ENCODE data around the gene RPS21.
"Not testable (repeated sequence)": the region's sequence is repeated elsewhere in the genome, so short reads cannot be mapped to it uniquely, and the experiment has no call there.

Gene RPS21

DNA sequence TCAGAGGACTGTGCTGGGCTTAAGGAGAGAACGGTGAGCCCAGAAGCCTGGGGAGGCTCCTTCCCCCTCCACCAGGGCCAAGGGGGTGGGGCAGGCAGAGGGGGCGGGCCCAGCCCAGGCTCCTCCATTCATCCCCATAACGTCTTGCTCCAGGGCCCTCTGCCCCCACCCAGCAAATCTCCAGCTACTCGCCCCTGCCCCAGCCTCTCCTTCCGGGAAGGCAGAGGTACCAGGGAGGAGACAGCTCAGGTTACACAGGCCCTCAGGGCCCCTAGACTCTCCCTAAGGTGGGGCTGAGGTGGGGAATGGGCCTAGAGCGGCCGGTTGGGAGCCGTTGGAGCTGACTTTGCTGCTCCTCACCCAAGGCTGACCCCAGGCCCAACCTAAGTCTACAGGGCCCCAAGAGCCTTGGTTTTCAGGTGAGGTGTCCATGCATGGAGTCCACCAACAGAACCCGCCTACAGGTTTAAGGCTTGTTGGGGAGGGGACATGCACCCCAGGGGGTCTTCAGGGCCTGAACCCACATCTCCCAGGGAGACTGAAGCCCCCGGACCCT, 21.0 kb upstream of the RPS21 start:
- no peak for DNase-seq (ENCODE audit: low read depth)

DNA sequence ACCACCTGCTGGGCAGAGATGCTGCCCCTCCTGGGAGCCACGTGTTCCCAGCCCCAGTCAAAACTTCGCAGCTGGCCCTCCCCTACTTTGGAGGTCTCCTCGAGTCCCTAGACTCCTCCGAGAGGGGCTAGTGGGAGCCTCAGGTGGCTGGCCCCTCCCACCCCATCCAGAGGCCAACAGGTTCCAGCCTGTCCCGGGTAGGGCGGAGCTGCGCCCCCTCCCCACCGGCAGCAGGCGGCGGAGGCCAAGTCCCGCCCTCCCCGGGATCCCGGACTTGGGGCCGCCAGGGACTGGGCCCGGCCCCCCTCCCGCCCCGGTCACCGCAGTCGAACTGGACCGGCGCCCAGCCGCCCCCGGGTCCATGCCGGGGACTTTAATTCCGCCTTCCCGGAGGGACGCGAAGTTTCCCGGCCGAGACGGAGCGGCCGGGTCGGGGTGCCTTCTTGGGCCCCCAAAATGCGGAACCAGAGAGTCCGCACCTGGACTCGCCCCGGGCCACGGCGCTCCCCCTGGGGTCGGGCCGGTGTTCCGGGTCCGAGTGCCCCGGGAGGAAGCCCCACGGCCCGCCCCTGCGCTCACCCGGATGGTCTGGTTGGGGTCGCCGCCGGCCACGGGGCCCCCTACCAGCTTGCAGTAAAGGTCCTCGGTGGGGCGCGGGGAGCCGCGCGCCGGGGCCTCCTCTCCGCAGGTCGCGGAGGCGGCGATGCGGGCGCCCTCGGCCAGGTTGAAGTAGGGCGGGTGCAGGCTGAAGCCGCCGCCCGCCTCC, 20.4 kb upstream of the RPS21 start:
- no peak for DNase-seq (ENCODE audit: low read depth)

DNA sequence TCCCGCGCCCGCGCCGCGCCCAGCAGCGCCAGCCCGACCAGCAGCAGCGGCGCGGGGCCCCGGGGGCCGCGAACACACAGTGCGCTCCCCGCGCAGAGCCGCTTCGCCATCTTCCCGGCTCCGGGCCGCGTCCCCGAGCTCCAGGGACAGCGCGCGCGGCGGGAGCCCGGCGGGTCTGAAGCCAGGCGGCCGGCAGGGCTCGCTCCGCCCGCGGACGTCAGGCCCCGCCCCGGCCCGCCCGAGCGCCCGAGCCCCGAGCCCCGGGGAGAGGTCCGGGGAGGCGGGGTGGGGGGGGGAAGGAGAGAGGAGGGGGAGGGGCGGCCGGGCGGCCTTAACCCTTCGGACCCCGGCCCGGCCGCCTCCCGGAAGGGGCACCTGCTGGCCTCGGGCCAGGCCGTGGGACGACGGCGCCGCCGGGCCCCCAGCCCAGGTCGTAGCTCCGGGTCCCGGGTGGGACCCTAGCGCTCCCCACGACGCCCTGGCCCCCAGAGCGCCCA, 19.7 kb upstream of the RPS21 start, which contains the start of gene LAMA5:
LAMA5 (minus strand) TSS at position 177 of the 497 bp plus-strand sequence; CDS start at position 110, 67 bp downstream.
- no peak for DNase-seq (ENCODE audit: low read depth)

DNA sequence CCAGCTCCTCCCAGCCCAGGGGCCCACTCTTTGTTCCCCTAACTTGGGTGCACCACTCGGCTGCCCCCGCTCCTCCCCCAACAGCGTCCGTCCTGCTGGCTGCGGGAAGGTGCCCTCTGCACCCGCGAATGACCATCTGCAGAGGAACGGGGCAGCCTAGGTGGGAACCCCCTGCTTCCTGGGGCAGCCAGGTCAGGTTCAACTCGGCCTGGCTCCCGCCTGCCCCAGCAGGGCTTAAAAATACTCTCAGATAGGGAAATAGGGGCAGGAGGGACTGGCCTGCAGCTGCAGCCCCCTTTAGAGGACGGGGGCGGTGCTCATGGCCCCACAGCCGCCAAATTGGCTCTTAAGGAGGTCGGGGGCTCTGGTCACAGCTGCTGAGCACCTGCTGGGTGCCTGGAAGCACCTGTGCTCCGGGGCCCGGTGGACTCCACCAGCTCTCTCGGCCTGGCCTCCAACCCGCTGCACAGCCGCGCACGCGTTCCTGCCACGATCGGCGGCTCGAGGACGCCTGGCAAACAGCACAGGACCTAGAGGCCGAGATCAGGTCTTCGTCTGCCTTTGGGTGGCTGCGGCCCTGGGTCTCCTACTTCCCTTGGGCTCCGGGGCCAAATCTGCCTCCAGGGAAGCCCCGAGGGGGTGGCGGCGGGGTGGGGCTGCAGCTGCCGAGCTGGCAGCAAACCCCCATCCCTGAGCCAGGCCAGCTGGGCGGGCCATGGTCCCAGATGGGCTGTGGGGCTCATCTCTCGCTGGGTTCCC, 19.1 kb upstream of the RPS21 start:
- DNase-seq (ENCODE audit: low read depth), result no peak

DNA sequence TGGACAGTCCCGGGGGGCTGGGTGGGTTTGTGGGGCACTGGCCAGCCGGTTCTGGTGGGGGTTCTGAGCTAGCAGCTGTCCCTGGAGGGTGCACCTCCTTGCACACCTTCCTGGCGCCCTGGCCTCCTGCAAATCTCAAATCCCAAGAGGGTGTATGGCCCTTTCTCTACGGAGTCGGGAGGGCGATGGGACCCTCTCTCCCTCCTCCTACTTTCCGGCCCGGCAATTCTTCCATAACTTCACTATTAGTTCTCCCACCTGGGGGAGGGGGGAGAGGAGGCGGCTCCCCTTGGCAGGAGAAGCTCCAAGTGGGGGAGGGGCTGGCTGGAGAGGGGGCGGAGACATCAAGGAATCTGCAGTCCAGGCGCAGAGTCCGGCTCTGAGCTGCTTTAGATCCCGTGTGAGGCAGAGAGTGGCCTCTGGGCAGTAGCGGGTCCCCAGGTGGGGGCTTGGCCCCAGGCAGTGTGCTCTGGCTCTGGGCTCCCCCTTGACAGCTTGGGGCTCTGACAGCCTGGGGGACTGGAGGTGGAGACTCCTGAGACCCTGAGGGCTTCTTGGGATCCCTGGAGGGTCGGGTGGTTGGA, 18.4 kb upstream of the RPS21 start:
- DNase-seq (ENCODE audit: low read depth), result no peak

DNA sequence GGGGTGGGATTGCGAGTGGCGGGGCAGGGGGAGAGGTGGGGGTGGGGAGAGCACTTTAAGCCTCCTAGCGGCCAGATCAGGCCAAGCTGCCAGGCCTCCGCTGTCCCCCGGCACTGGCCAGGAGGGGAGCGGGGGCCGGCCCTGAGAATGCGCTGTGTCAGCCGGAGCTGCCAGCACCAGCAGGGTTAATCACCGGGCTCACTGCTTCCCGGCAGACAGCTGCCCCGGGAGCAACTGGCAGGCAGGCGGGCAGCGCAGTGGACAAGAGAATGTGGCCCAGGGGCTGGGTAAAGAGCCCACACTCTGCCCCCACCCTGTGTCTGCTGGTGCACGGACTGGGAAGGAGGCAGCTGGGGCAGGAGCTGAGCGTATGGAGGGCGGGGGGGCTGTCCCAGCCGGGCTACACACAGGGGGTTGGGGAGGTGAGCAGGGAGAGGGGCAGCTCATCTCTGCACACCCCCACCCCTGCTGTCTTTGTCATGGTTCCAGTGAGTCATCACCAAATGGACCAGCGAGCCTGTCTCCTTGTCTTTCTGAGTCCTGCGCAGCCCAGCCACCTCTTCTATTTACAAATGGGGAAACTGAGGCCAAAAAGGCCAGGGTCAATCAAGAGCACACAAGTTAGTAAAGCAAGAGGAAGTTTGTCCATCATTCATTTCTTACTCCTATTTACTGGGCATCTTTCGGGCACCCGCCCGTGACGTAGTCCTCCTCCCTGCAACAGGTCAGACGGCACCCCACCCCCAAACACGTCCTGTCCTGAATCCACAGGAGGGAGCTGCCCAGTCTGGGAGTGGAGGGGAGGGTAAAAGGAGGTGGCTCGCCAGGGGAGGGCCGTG, 17.7 kb upstream of the RPS21 start:
- DNase-seq (ENCODE audit: low read depth), result no peak

DNA sequence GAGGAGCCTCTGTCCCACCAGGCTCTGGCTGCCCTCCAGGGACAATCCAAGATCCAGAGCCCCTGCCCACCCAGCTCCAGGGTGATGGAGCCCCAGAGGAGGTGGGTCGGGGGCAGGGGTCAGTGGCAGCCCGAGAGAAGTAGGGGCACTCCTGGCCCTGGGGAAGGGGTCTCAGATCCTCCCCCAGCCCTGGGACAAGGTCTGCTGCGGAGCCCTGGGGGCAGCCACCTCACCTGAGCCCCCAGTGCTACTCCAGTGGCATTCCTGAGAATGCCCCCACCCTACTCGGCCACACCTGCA, 17.1 kb upstream of the RPS21 start:
- no peak for DNase-seq (ENCODE audit: low read depth)

DNA sequence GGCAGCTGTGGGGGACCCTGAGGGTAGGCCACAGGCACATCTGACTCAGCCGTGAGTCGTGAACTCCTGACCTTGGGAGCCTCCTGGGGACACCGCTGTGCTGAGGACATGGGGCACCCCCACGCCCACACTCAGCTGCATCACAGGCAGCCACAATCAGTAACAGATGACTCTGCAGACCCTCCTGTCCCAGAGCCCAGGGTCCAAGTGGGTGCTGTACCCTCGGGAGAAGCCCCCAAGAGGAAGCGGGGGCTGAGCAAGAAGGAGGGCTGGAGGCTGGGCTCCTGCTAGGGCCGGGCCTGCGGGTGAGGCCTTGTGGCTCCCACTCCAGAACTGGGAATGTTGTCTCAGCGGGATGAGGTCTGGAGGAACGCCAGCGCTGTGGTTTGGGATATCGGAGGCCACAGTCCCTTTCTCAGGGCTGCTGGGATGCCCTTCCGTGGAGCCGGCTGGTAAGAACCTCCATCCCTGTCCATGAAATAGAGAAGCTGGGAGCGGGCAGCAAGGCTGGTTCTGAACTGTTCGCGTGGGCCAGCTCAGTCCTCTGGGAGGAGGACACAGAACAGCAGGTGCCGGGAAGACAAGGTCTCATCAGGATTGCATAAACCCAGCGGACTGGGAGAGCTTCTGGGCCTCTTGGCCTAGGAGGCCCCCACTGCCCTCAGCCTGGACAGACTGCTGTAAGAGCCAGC, 16.6 kb upstream of the RPS21 start:
- peak; percentile 39 for DNase-seq (ENCODE audit: low read depth)

DNA sequence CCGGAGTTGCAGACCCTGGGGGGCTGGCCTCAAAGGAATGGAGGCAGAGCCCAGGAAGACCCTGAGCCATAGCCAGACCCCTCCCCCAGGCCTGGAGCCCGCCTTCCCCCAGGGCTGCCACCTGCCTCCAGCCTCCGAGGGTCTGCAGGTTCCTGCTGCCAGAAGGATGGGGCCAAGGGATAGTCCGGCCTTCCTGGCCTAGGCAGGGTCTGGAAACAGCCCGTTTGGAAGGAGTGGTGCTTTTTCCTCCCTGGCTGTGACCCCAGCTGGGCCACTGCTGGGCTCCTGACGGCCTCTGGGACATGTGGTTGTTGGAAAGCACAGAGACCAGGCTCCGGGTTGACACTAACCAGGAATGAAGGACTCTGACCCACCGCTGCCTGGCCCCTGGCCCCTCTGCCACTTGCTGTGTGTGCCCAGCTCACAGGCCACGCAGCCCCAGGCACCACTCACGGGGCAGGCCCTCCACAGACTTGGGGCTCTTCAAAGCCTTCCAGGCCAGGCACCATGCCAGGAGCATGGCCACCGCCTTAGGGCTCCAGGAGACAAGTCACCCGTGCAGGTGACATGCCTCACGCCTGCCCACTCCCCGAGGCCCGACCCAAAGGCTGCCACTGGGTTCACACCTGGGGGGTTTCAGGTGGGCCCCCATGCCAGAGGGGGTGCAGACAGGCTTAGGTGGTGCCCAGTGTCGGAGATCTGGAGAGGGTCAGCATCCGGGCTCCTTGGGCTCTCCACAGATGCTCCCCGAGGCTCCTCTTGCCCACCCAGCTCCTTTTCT, 15.9 kb upstream of the RPS21 start:
- no peak for DNase-seq (ENCODE audit: low read depth)

DNA sequence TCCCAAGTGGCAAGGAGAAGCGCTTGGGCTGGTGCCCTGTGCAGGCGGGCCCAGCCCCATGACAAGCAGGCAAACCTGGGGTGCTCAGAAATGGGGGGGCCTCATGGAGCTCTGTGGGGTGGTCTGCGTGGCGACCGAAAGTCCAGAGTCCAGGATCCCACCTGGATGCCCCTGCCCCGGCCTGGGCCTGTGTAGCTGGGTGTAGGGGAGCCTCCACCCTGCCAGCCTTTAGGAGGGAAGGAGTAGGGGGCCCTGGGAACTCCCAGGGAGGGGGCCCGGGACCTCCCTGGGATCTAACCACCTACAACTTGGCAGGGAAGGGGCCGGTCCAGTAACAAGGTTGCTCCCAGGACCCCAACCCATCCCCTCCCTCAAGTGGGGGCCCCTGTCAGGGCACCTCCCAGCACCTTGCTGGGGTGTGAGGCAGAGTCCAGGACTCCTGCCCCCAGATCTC, 15.3 kb upstream of the RPS21 start:
- DNase-seq (ENCODE audit: low read depth), result no peak

DNA sequence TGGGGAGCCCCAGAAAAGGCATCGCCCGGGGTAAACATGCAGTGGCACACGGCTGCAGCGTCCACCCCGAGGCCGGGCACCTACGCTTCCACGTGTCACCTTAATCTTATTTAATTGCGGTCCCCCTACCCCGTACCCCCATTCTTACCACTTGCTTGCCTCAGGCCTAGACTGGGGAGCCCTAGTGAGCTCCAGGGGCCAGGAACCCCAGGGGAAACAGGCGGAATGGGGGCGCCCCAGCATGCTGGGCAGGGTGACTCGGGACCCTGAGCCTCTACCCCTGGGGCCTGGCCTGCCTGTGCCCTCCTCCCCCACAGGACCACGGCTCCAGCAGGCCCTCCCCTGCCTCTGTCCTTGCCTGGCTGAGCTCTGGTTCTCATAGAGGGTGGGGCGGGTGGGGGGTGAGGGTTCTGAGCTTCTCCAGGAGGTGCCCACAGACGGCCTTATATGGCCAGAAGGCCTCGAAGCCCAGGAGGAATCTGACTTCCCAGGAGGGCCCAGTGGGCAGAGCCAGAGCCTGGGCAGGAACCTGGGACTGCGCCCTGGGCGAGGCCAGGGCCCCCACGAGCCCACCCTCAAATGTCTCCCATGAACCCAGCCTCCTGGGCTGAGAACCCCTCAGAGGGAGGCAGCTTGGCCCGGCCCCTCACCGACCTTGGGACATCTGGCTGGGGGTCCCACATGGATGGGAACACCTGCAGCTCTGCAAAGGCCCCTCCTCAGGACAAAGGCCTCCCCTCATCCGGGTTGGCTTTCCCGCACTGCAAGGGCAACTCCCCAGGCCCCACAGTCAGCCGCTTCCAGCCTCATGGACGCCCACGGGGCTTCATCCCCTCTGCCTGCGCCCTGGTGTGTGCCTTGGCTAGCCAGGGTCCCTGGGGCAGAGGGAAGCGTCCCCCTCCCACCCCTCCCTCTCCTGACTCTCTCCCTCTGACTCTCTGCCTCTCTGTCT, 14.6 kb upstream of the RPS21 start:
- DNase-seq (ENCODE audit: low read depth), result no peak

DNA sequence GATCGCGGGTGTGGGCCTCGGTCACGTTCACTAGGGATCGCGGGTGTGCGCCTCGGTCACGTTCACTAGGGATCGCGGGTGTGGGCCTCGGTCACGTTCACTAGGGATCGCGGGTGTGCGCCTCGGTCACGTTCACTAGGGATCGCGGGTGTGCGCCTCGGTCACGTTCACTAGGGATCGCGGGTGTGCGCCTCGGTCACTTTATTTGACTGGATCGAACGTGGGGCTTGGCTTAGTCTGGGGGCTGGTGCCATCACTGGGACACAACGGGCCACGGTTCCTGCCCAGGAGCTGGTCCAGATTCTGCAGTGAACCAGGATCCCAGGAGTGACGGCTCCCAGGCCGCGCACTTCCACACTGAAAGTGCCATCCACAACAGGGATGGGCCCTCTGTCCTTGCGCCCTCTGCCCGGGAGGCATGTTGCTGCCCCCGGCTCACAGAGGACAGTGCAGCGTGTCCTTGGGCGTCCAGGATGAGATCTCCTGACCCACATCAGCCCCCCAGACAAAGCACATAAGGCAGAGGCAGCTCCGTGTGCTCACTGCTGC, 13.2 kb upstream of the RPS21 start:
- DNase-seq (ENCODE audit: low read depth), result not testable (repeated sequence)

DNA sequence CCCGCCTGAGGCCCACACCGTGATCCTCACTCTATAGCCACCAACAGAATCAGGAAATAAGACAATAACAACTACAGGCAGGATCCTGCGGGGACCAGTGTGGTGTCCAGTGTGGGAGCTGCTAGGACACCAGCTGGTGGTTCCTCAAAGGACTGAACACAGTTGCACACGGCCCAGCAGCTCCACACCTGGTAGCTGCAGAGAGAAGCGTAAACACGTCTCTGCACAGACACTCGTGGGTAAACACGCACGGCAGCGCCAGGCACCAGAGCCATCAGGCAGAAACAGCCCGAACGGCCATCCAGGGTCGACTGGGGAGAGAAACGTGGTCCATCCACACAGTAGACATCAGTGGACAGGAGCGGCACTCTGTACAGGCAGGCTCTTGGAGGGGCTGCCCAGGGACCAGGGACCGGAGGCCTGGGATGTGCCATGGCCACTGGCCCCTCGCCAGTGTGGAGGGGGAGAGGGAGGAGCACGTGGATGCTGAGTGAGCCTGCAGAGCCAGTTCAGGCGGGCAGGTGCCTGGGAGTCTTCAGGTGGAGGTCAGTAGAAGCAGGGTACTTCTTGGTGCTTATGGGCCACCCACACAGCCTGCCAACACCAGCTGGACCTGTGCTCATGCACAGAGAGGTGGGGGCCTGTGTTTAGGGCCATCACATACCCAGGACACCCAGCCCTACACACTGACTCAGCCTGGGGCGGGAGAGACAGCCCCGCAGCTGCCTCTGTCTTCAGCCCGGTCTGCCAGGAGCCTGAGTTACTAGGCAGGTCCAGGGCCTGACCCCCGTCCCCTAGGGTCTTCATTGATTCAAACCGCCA, 12.4 kb upstream of the RPS21 start:
- no peak for DNase-seq (ENCODE audit: low read depth)

DNA sequence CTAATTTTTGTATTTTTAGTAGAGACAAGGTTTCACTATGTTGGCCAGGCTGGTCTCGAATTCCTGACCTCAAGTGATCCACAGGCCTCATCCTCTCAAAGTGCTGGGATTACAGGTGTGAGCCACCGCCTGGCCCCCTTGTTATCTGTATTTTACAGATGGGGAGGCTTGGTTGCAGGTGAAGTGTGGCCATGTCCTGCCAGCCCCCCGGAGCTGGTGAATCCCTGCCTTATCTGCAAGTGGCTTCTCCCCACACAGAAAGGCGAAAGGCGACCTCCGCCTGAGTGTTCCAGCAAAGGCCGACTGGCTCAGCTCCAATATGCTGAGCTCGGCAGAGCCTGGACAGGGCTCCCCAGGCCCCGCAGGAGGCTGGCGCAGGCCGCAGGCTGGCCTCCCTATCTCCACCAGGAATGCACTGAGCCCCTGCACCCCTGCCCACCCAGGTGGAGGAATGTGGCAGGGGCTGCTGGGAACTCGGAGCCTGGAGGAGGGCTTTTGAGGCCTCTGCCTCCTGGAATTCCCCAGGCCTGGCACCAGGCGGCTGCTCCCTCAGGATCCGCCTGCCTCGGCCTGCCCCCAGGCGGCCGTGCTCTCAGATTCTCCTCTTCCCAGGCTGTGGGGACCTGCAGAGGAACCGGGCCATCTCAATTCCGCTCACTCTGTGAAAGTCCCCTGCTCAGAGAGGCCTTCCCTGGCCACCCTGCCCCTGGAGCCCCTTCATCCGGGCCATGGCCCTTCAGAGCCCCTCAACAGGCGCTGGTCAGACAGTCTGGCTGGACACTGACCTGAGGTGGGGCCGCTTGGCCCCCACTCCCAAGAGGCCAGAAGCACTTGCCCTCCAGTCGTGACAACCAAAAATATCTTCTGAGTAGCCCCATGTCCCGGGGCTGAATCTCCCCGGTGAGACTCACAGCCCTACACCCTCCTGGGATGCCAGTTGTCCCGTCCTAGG, 10.5 kb upstream of the RPS21 start:
- no peak for DNase-seq (ENCODE audit: low read depth)

DNA sequence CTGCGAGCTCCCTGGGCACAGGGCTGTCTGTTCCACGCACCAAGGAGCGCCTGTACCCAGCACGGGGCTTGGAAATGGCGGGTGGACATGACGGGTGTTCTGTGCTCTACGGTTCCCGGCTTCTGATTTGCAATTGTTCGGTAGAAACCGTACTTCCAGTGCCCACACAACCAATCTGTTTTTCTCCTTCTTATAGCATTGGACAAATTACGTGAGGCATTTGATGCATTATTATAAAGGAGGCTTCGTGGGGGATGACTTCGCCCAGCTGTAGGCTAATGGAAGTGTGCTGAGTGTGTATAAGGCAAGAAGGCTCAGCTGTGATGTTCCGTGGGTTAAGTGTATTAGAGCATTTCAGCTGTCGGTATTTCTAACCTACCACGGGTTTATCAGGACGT, 9.8 kb upstream of the RPS21 start:
- DNase-seq (ENCODE audit: low read depth), result no peak

DNA sequence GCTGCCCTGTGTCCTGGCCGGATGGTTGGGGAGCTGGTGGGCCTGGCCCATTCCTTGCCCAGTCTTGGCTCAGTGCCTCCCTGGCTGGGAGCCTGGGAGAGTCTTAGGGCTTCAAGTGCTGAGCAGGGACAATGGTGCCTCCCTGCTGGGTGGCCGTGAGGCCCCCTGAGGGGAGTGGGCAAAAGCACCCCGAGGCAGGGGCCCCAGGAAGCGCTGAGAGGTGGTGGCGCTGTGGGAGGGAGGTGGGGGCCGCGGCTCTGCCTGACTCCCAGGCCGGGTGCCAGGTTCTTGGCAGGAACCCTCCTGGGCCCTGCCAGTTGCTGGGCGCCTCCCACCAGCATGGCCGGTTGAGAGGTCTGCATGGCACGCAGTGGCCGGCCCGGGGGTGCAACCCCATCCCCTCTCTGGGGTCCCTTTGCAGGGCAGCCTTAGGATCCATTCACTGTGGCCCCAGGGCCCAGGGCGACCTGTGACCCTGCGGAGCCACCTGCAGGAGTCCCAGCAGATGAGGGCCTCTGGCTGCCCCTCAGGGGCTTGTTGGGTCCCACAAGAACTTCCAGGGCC, 9.2 kb upstream of the RPS21 start:
- DNase-seq (ENCODE audit: low read depth), result no peak

DNA sequence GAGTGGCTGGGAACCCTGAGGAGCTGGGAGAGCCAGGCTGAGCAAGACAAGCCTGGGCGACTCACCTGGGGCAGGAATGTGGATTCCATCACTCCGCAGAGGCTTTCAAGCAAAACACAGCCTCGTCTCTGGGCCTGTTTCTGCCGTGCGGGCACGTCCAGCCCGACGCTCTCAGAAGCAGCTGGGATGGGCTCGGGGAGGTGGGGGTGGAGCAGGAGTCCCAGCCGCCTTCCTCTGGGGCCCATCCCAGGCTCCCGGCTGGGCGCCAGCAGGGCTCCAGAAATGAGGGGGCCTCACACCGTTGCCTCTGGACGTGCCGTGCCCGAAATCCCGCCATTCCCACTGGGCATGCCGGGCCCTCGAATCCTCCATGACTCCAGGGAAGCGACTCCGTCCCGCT, 8.7 kb upstream of the RPS21 start:
- no peak for DNase-seq (ENCODE audit: low read depth)

Data from stimulated activated CD8-positive, alpha-beta memory T cell treated with anti-CD3 and anti-CD28 coated beads, Interleukin-4, amount 100 ng/mL, for 24 hours (primary cell).